Smooth muscle cell (in vitro differentiated cells): ENCODE measurements around the gene TMEM144. TPM values are rescaled to one million over a fixed set of nuclear protein-coding genes. Genes with fewer than 3 reads are reported as not detected.

Experiments
- DNase-seq: peaks from one replicate; lab custom pipeline; 2025; ENCODE audit not compliant: unreplicated experiment; lab: John Stamatoyannopoulos, UW
- H2AFZ ChIP-seq: fragments of 200-600 bp; sonication (generic); 2 replicates; pipeline ENCODE4 v1.6.0; 2016; ENCODE audit warnings: antibody characterized with exemption, low read depth, mild to moderate bottlenecking
- H3F3A ChIP-seq: fragments of 200-600 bp; sonication (generic); 2 replicates; pipeline ENCODE4 v1.6.0; 2017; ENCODE audit warnings: antibody characterized with exemption, low read depth
- H3K27ac ChIP-seq: fragments of 200-600 bp; sonication (generic); 2 replicates; pipeline ENCODE4 v1.5.1; 2016; ENCODE audit warnings: low read depth, mild to moderate bottlenecking
- H3K27me3 ChIP-seq: fragments of 200-600 bp; sonication (generic); 2 replicates; pipeline ENCODE4 v1.6.1; 2016; ENCODE audit warnings: low read depth, mild to moderate bottlenecking
- H3K36me3 ChIP-seq: fragments of 200-600 bp; sonication (generic); 2 replicates; pipeline ENCODE4 v1.5.1; 2016; ENCODE audit warnings: low read depth
- H3K4me1 ChIP-seq: fragments of 200-600 bp; sonication (generic); 2 replicates; pipeline ENCODE4 v1.5.1; 2016; ENCODE audit warnings: low read depth
- H3K4me2 ChIP-seq: fragments of 200-600 bp; sonication (generic); 2 replicates; pipeline ENCODE4 v1.6.0; 2016; ENCODE audit warnings: mild to moderate bottlenecking
- H3K4me3 ChIP-seq: fragments of 200-600 bp; sonication (generic); 2 replicates; pipeline ENCODE4 v1.5.1; 2016; ENCODE audit warnings: mild to moderate bottlenecking
- H3K79me2 ChIP-seq: fragments of 200-600 bp; sonication (generic); 2 replicates; pipeline ENCODE4 v1.6.0; 2016; ENCODE audit warnings: low read depth, mild to moderate bottlenecking
- H3K9ac ChIP-seq: fragments of 200-600 bp; sonication (generic); 2 replicates; pipeline ENCODE4 v1.6.0; 2016; ENCODE audit warnings: low read depth
- H3K9me3 ChIP-seq: fragments of 200-600 bp; sonication (generic); replicated peaks from 2 replicates; pipeline ENCODE4 v1.5.1; 2016; ENCODE audit warnings: low read depth
- H4K20me1 ChIP-seq: fragments of 200-600 bp; sonication (generic); 2 replicates; pipeline ENCODE4 v1.6.0; 2016; ENCODE audit warnings: low read depth
- CTCF ChIP-seq: fragments of 200-600 bp; sonication (generic); IDR thresholded peaks from 2 replicates; pipeline ENCODE4 v1.5.1; 2017; ENCODE audit warnings: borderline replicate concordance, mild to moderate bottlenecking, antibody characterized with exemption; ENCODE audit not compliant: insufficient read depth, poor library complexity, severe bottlenecking
- WGBS: methylation state at CpG from one replicate; pipeline ENCODE4 v1.1.7; 2016; ENCODE audit warnings: low lambda C conversion rate; 5-methylcytosine and 5-hydroxymethylcytosine counted together
- polyA plus RNA-seq: library from polyadenylated mRNA; unstranded; fragments of >200 nt; fragmentation: Nextera tagmentation; extraction: Ambion mirVana; gene quantifications from 2 replicates; pipeline ENCODE4 v1.2.1, GENCODE V29; 2016
- total RNA-seq: library from RNA; depleted of rRNA; stranded (reverse); fragments of >200 nt; gene quantifications from 2 replicates; pipeline ENCODE4 v1.2.3, GENCODE V29; 2014

The TMEM144 gene
- total and polyA plus RNA-seq, 2 experiments from 2014 or later = 0.48 to 4.4 TPM

DNA sequence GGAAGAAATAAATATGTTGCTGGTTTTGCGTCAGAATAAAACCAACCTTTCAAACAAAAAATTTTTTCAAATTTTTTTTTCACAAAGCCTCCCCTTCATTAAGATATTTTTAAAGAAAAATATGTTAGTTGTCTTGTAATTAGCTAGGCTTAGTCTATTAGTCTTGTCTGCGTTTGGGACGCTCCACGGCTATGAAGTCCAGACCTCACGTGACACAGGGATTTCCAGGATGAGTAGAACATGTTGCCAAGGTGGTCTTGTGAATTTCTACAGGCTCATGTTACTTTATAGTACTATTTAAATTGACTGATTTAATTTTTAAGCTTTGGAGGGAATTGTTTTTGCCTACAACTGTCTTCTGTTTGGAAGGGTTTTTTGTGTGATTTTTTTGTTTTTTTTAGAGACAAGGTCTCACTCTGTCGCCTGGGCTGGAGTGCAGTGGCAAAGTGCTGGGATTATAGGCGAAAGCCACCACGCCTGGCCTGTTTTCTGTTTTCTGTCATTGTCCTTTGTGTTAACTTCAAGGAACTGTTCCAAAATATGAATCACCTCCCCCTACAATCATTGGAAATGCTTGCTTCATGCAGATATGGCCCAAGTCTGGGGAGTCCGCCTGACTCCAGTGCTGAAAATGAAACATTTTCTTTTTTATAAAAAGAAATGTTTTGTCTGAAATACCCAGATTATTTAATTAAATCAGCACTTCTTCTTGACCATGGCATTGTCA, 26.2 kb downstream of the TMEM144 start:
- 54% methylated on average over 9 of the region's 9 CpGs for WGBS
- no peaks in the 10 kb centered on the region for H3K79me2 ChIP-seq
- H3K4me2 ChIP-seq = no peak overlapping the region
- no peaks in the 10 kb centered on the region for H3K36me3 ChIP-seq
- no peak overlapping the region for H3K27ac ChIP-seq
- no peak overlapping the region for H3K9ac ChIP-seq
- H3F3A ChIP-seq = no peaks in the 10 kb centered on the region
- H4K20me1 ChIP-seq = no peaks in the 10 kb centered on the region
- no peak overlapping the region for H3K4me3 ChIP-seq
- no peak for TF ChIP-seq CTCF
- H3K9me3 ChIP-seq = no peaks in the 10 kb centered on the region
- no peak overlapping the region for H2AFZ ChIP-seq
- no peaks in the 10 kb centered on the region for H3K27me3 ChIP-seq
- H3K4me1 ChIP-seq = no peaks in the 10 kb centered on the region
- DNase-seq = no peak

- TF ChIP-seq CTCF = no peak
- Histone ChIP-seq H3F3A (no peaks in the 10 kb centered on the region), H3K4me1 (no peaks in the 10 kb centered on the region), H3K4me2 (no peak overlapping the region), H3K36me3 (no peaks in the 10 kb centered on the region), H3K27me3 (no peaks in the 10 kb centered on the region), H4K20me1 (no peaks in the 10 kb centered on the region), H3K79me2 (no peaks in the 10 kb centered on the region), H3K9me3 (no peaks in the 10 kb centered on the region), H3K9ac (no peak overlapping the region), H3K27ac (no peak overlapping the region), H3K4me3 (no peak overlapping the region), H2AFZ (no peak overlapping the region)
- no peak for DNase-seq
- WGBS = 90% methylated on average over 1 of the region's 1 CpG
Measured at GRCh38 chr4:158238575-158238974, 28.3 kb downstream of the TMEM144 start.

GRCh38 chr4:158239196-158239595, 28.9 kb downstream of the TMEM144 start:
- Histone ChIP-seq H3K27ac (no peak overlapping the region), H2AFZ (no peak overlapping the region), H3K79me2 (no peaks in the 10 kb centered on the region), H3K27me3 (no peaks in the 10 kb centered on the region), H3K9ac (no peak overlapping the region), H3K36me3 (no peaks in the 10 kb centered on the region), H3K9me3 (no peaks in the 10 kb centered on the region), H3K4me2 (no peak overlapping the region), H3F3A (no peaks in the 10 kb centered on the region), H3K4me1 (no peaks in the 10 kb centered on the region), H4K20me1 (no peaks in the 10 kb centered on the region), H3K4me3 (no peak overlapping the region)
- no peak for TF ChIP-seq CTCF
- no peak for DNase-seq
- 85% methylated on average over 2 of the region's 2 CpGs for WGBS

- Histone ChIP-seq H3K4me2 (no peak overlapping the region), H3K4me1 (no peaks in the 10 kb centered on the region), H4K20me1 (no peaks in the 10 kb centered on the region), H3K4me3 (no peak overlapping the region), H3K27me3 (no peaks in the 10 kb centered on the region), H3F3A (no peaks in the 10 kb centered on the region), H2AFZ (no peak overlapping the region), H3K79me2 (no peaks in the 10 kb centered on the region), H3K36me3 (no peaks in the 10 kb centered on the region), H3K9ac (no peak overlapping the region), H3K27ac (no peak overlapping the region), H3K9me3 (no peaks in the 10 kb centered on the region)
- TF ChIP-seq CTCF = no peak
- no peak for DNase-seq
Measured at GRCh38 chr4:158243071-158243470, 32.8 kb downstream of the TMEM144 start.
